Ishikawa (cell line): ENCODE results near the gene KIF26B.

Experiments used
- CEBPB ChIP-seq: IDR thresholded peaks from 2 replicates; pipeline ENCODE4 v1.6.1; 2012
- CREB1 ChIP-seq: IDR thresholded peaks from 2 replicates; pipeline ENCODE4 v1.6.1; 2012; ENCODE audit warnings: low read depth
- EGR1 ChIP-seq: IDR thresholded peaks from 2 replicates; pipeline ENCODE4 v1.6.1; 2012
- EP300 ChIP-seq: IDR thresholded peaks from 2 replicates; pipeline ENCODE4 v1.6.1; 2012; ENCODE audit warnings: borderline replicate concordance
- FOXM1 ChIP-seq: IDR thresholded peaks from 2 replicates; pipeline ENCODE4 v1.6.1; 2012; ENCODE audit warnings: low read depth, borderline replicate concordance
- NFIC ChIP-seq: IDR thresholded peaks from 2 replicates; pipeline ENCODE4 v1.6.1; 2012
- RAD21 ChIP-seq: IDR thresholded peaks from 2 replicates; pipeline ENCODE4 v1.6.1; 2012; ENCODE audit warnings: low read depth
- TAF1 ChIP-seq: IDR thresholded peaks from 2 replicates; pipeline ENCODE4 v1.6.1; 2012; ENCODE audit warnings: low read depth, mild to moderate bottlenecking
- TCF12 ChIP-seq: IDR thresholded peaks from 2 replicates; pipeline ENCODE4 v1.6.1; 2012; ENCODE audit warnings: low read depth
- TEAD4 ChIP-seq: IDR thresholded peaks from 2 replicates; pipeline ENCODE4 v1.6.1; 2012
- YY1 ChIP-seq: IDR thresholded peaks from 2 replicates; pipeline ENCODE4 v1.6.1; 2012; ENCODE audit warnings: low read depth
- ZBTB7A ChIP-seq: IDR thresholded peaks from 2 replicates; pipeline ENCODE4 v1.6.1; 2012; ENCODE audit warnings: low read depth
- TF ChIP-seq, protein P1 (sequence below): IDR thresholded peaks from 2 replicates; pipeline ENCODE4 v1.6.1; 2012
- TF ChIP-seq, protein P2 (sequence below): IDR thresholded peaks from 2 replicates; pipeline ENCODE4 v1.6.1; 2012; ENCODE audit warnings: low read depth, mild to moderate bottlenecking
- TF ChIP-seq, protein P3 (sequence below): IDR thresholded peaks from 2 replicates; pipeline ENCODE4 v1.6.1; 2012

Gene KIF26B

DNA sequence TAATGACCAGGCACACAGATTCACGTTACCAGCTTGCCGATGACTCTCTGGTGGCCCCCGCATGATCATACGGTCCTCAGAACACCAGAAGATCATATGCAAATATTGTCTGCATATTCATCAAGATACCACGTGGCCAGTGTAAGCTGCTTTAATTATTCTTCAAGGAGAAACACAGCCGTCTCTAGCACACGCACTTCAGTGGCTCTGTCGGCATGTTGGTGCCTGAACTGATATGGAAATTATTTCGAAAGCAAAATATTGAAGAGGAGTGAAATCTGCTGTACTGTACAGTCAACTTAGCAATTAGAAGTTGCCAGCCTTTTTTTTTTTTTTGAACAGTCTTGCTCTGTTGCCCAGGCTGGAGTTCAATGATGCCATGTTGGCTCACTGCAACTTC is 5.9 kb upstream of the KIF26B start:
- TF ChIP-seq CEBPB (no peak), TAF1 (no peak), YY1 (no peak), EP300 (no peak), TEAD4 (no peak), FOXM1 (no peak), ZBTB7A (no peak), EGR1 (no peak), NFIC (no peak), CREB1 (no peak)
- TF ChIP-seq, protein P1, sequence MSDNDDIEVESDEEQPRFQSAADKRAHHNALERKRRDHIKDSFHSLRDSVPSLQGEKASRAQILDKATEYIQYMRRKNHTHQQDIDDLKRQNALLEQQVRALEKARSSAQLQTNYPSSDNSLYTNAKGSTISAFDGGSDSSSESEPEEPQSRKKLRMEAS, result no peak
- TF ChIP-seq, protein P2, sequence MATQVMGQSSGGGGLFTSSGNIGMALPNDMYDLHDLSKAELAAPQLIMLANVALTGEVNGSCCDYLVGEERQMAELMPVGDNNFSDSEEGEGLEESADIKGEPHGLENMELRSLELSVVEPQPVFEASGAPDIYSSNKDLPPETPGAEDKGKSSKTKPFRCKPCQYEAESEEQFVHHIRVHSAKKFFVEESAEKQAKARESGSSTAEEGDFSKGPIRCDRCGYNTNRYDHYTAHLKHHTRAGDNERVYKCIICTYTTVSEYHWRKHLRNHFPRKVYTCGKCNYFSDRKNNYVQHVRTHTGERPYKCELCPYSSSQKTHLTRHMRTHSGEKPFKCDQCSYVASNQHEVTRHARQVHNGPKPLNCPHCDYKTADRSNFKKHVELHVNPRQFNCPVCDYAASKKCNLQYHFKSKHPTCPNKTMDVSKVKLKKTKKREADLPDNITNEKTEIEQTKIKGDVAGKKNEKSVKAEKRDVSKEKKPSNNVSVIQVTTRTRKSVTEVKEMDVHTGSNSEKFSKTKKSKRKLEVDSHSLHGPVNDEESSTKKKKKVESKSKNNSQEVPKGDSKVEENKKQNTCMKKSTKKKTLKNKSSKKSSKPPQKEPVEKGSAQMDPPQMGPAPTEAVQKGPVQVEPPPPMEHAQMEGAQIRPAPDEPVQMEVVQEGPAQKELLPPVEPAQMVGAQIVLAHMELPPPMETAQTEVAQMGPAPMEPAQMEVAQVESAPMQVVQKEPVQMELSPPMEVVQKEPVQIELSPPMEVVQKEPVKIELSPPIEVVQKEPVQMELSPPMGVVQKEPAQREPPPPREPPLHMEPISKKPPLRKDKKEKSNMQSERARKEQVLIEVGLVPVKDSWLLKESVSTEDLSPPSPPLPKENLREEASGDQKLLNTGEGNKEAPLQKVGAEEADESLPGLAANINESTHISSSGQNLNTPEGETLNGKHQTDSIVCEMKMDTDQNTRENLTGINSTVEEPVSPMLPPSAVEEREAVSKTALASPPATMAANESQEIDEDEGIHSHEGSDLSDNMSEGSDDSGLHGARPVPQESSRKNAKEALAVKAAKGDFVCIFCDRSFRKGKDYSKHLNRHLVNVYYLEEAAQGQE, result no peak
- TF ChIP-seq, protein P3, sequence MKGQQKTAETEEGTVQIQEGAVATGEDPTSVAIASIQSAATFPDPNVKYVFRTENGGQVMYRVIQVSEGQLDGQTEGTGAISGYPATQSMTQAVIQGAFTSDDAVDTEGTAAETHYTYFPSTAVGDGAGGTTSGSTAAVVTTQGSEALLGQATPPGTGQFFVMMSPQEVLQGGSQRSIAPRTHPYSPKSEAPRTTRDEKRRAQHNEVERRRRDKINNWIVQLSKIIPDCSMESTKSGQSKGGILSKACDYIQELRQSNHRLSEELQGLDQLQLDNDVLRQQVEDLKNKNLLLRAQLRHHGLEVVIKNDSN, result no peak

DNA sequence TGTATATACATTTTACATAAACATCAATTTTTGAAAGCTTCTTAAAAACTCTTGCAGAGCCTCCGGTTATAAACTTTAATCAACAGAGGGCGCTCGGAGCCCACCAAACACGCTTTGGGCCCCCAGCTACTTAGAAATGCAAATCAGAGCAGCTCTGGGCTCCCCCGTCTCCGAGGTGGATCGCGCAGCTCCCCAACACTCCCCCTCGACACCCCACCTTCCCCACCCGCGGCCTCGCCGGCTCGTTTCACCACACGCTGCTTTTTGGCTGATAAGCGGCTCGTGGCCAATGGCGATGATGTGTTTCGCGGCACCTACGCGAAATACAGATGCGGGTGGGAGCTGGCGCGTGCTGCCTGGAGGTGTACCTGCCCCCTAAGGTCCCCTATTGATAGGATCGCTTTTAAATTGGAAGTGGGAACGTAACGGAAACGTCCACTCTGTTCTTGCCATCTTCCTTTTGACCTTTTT is 1.7 kb upstream of the KIF26B start:
- TF ChIP-seq RAD21, result peak; percentile 86
- TF ChIP-seq, protein P1, result no peak

DNA sequence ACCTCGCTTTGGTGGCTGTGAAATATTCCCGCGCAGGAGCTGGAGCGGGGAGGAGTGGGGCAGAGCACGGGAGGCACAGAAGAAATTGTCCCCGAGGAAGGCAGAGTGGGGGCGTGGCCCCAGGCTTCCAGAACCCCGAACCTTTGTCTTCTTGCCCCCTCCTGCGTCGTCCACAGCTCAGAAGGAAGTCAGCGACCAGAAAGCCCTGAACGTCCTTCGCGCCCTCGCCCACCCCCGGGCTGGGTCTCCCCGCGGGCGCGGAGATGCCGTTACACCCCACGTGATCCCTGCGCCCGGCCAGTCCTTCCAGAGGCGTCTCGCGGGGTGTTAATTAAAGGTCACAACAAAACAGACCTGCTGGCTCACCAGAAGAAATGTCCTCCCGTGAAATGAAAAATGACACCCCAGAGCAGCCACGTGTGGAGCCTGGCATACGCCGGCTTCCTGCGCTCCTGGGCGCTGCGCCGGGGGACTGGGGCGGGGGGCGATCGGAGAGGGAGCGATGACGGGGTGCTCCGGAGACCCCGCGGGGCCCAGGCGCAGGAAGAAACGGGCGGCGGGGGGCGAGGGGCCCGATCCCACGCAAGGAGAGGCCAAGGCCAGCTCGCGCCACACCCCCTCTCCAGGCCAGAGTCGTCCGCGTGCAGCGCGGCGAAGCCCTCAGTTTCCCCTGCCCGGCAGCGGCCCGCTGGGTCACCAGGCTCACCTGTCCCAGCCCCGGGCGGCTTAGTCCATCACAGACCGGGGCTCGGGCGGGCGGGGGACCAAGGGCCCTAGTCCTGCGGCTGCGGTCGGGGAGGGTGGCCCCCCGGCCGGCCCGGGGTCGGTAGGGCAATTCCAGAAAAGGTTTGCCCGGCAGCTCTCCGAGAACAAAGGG is 995 bp upstream of the KIF26B start:
- TF ChIP-seq, protein P3, result peak; percentile 87
- TF ChIP-seq NFIC (peak; percentile 13; the same call in 1 of the 2 replicates), ZBTB7A (peak; percentile 95), TEAD4 (no peak)
- TF ChIP-seq, protein P1, result peak; percentile 95

DNA sequence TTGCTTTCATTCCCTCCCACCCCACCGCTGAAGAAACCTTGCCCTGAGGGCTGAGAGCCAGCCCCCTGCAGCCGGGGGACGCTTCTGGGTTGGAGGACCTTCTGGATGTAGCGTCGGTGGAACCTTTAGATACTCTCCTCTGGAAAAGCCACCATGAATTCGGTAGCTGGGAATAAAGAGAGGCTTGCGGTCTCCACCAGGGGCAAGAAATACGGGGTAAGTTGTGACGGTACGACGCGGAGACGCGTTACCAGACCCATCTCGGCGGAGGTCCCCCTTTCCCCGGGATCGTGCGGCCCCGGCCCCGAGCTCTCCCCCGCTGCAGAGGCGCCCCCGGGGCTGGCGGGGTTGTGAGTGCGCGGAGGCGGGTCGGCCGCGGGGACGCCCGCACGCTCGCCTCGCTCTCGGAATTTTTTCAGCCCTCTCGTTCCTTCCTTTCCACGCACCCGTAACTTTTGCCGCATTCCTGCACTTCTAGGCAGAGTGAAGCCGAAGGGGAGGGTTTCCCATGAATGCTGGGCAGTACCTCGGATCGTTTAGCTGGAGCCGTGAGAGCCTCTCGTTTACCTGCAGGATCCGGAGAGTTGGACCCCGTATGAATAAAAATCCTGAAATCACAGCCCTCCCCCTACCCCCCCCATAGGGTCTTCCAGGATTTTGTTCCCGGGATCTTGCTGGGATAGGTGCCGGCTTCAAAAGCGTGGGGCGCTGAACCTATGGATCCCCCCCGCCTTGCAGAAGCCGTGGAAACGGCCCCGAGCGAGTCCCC is 671 bp downstream of the KIF26B start:
- TF ChIP-seq, protein P3, result no peak
- TF ChIP-seq ZBTB7A (0 out of 2 replicates have a peak, but pooled peaks have one; percentile 8), CEBPB (no peak), EGR1 (no peak), TEAD4 (peak; percentile 63)
- TF ChIP-seq, protein P2, result no peak
- TF ChIP-seq, protein P1, result no peak

DNA sequence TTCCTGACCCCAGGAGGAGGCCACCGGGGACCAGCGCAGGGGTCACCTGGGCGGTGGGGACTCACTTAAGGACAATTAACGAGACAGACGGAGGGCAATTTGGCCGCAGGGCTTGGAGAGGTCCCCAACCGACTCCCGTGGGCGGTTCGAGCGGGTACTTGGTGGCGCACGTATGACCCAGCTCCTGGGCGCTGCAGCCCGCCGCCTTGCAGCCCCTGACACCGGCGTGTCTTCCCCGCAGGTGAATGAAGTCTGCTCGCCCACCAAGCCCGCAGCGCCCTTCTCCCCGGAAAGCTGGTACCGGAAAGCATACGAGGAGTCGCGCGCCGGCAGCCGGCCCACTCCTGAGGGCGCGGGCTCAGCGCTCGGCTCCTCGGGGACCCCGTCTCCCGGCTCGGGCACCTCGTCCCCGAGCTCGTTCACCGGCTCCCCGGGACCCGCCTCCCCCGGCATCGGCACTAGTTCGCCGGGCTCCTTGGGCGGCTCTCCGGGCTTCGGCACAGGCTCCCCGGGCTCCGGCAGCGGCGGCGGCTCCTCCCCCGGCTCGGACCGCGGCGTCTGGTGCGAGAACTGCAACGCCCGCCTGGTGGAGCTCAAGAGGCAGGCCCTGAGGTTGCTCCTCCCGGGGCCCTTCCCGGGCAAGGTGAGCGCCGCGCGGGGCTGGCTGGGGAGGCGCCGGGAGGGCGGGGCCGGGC is 1.4 kb downstream of the KIF26B start:
- TF ChIP-seq YY1, result no peak
- no peak for TF ChIP-seq NFIC
- peak; percentile 55; the same call in 1 of the 2 replicates for TF ChIP-seq TAF1
- 0 out of 2 replicates have a peak, but pooled peaks have one; percentile 27 for TF ChIP-seq EGR1
- TF ChIP-seq, protein P1, result no peak
- no peak for TF ChIP-seq EP300
- TF ChIP-seq, protein P3, result peak; percentile 4; the same call in 1 of the 2 replicates
- peak; percentile 28; the same call in 1 of the 2 replicates for TF ChIP-seq TCF12
- peak; percentile 80 for TF ChIP-seq RAD21
